SK-N-MC (cell line): ENCODE results near the gene RAB11FIP2.
"Not testable (repeated sequence)": the region's sequence is repeated elsewhere in the genome, so short reads cannot be mapped to it uniquely, and the experiment has no call there.

Experiments
- DNase-seq: peaks from one replicate; pipeline ENCODE4 v3.0.0-alpha.2; 2011; ENCODE audit warnings: low read depth, low spot score
- H3K27ac ChIP-seq: fragments of 200-600 bp; sonication (generic); 2 replicates; pipeline ENCODE4 v1.5.1; 2016; ENCODE audit warnings: mixed run types
- H3K36me3 ChIP-seq: fragments of 200-600 bp; sonication (generic); 2 replicates; pipeline ENCODE4 v1.6.1; 2017; ENCODE audit warnings: antibody characterized with exemption, low read length, mixed read lengths; ENCODE audit not compliant: insufficient read depth
- H3K4me3 ChIP-seq: fragments of 200-600 bp; sonication (generic); 2 replicates; pipeline ENCODE4 v1.5.1; 2016
- H3K9ac ChIP-seq: fragments of 200-600 bp; sonication (generic); 2 replicates; pipeline ENCODE4 v1.8.0; 2017; ENCODE audit warnings: mixed run types, mixed read lengths; ENCODE audit not compliant: insufficient read length
- H3K9me3 ChIP-seq: fragments of 200-600 bp; sonication (generic); 2 replicates; pipeline ENCODE4 v1.6.1; 2017; ENCODE audit warnings: low read depth, mild to moderate bottlenecking, antibody characterized with exemption, low read length, moderate library complexity, mixed read lengths
- EZH2 ChIP-seq: fragments of 200-600 bp; sonication (generic); IDR thresholded peaks from one replicate; pipeline ENCODE4 v1.6.1; 2017; ENCODE audit warnings: antibody characterized with exemption
- FOXP2 ChIP-seq: optimal IDR thresholded peaks from 2 replicates; pipeline ENCODE3; 2011; ENCODE audit warnings: mild to moderate bottlenecking, moderate library complexity; ENCODE audit not compliant: insufficient read depth; ENCODE audit errors: extremely low read length, control extremely low read depth
- POLR2AphosphoS5 ChIP-seq: IDR thresholded peaks from 2 replicates; pipeline ENCODE4 v1.6.1; 2012; ENCODE audit warnings: mild to moderate bottlenecking, low read depth, low read length, borderline replicate concordance

RAB11FIP2 gene, protein sequence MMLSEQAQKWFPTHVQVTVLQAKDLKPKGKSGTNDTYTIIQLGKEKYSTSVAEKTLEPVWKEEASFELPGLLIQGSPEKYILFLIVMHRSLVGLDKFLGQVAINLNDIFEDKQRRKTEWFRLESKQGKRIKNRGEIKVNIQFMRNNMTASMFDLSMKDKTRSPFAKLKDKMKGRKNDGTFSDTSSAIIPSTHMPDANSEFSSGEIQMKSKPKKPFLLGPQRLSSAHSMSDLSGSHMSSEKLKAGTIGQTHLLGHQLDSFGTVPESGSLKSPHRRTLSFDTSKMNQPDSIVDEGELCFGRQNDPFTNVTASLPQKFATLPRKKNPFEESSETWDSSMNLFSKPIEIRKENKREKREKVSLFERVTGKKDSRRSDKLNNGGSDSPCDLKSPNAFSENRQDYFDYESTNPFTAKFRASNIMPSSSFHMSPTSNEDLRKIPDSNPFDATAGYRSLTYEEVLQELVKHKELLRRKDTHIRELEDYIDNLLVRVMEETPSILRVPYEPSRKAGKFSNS

GRCh38 chr10:118046395-118047156, at the start of gene RAB11FIP2:
TSS of gene RAB11FIP2 (minus strand) at chr10:118046941. CDS start at chr10:118046163, 778 bp downstream.
- Histone ChIP-seq H3K9ac (peak within 1 kb of the TSS; percentile 70), H3K27ac (no peak within 1 kb of the TSS), H3K4me3 (peak within 1 kb of the TSS; percentile 81), H3K36me3 (no peaks in the 10 kb centered on the region), H3K9me3 (no peaks in the 10 kb centered on the region)
- no peak for DNase-seq
- TF ChIP-seq POLR2AphosphoS5 (peak; percentile 45; the same call in 1 of the 2 replicates), FOXP2 (no peak)

GRCh38 chr10:118096022-118096421, 49.3 kb upstream of the RAB11FIP2 start:
- Histone ChIP-seq H3K36me3 (no peaks in the 10 kb centered on the region), H3K9me3 (no peaks in the 10 kb centered on the region), H3K27ac (no peak overlapping the region), H3K4me3 (no peak overlapping the region), H3K9ac (no peak overlapping the region)
- TF ChIP-seq POLR2AphosphoS5, result no peak
- TF ChIP-seq FOXP2, result no peak
- no peak for TF ChIP-seq EZH2
- DNase-seq, result no peak

- TF ChIP-seq FOXP2, result no peak
- no peak for TF ChIP-seq EZH2
- TF ChIP-seq POLR2AphosphoS5, result no peak
Measured at GRCh38 chr10:118092209-118092608, 45.5 kb upstream of the RAB11FIP2 start.

GRCh38 chr10:118080817-118081216, 34.1 kb upstream of the RAB11FIP2 start:
- no peak for DNase-seq
- no peak overlapping the region for H3K4me3 ChIP-seq
- no peaks in the 10 kb centered on the region for H3K9me3 ChIP-seq
- no peaks in the 10 kb centered on the region for H3K36me3 ChIP-seq
- no peak overlapping the region for H3K9ac ChIP-seq
- no peak for TF ChIP-seq EZH2
- TF ChIP-seq POLR2AphosphoS5, result no peak
- no peak for TF ChIP-seq FOXP2
- H3K27ac ChIP-seq, result no peak overlapping the region

More at GRCh38 chr10:118092209-118092608, 45.5 kb upstream of the RAB11FIP2 start:
- Histone ChIP-seq H3K27ac (no peak overlapping the region), H3K4me3 (no peak overlapping the region), H3K9ac (no peak overlapping the region), H3K9me3 (no peaks in the 10 kb centered on the region), H3K36me3 (no peaks in the 10 kb centered on the region)
- no peak for DNase-seq

- Histone ChIP-seq H3K27ac (no peak overlapping the region), H3K4me3 (no peak overlapping the region), H3K9me3 (no peaks in the 10 kb centered on the region), H3K36me3 (no peaks in the 10 kb centered on the region), H3K9ac (no peak overlapping the region)
- TF ChIP-seq FOXP2 (no peak), EZH2 (no peak), POLR2AphosphoS5 (no peak)
- DNase-seq, result no peak
Measured at GRCh38 chr10:118076705-118077104, 30.0 kb upstream of the RAB11FIP2 start.

- TF ChIP-seq EZH2 (no peak), POLR2AphosphoS5 (no peak), FOXP2 (no peak)
- Histone ChIP-seq H3K36me3 (no peaks in the 10 kb centered on the region), H3K9ac (no peak overlapping the region), H3K27ac (no peak overlapping the region), H3K9me3 (no peaks in the 10 kb centered on the region), H3K4me3 (no peak overlapping the region)
- no peak for DNase-seq
Measured at GRCh38 chr10:118072840-118073239, 26.1 kb upstream of the RAB11FIP2 start.

DNA sequence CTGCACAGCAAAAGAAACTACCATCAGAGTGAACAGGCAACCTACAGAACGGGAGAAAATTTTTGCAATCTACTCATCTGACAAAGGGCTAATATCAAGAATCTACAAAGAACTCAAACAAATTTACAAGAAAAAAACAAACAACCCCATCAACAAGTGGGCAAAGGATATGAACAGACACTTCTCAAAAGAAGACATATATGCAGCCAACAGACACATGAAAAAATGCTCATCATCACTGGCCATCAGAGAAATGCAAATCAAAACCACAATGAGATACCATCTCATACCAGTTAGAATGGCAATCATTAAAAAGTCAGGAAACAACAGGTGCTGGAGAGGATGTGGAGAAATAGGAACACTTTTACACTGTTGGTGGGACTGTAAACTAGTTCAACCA, 20.6 kb upstream of the RAB11FIP2 start:
- not testable (repeated sequence) for DNase-seq, H3K9me3 ChIP-seq, H3K9ac ChIP-seq, H3K27ac ChIP-seq, H3K4me3 ChIP-seq, H3K36me3 ChIP-seq

DNA sequence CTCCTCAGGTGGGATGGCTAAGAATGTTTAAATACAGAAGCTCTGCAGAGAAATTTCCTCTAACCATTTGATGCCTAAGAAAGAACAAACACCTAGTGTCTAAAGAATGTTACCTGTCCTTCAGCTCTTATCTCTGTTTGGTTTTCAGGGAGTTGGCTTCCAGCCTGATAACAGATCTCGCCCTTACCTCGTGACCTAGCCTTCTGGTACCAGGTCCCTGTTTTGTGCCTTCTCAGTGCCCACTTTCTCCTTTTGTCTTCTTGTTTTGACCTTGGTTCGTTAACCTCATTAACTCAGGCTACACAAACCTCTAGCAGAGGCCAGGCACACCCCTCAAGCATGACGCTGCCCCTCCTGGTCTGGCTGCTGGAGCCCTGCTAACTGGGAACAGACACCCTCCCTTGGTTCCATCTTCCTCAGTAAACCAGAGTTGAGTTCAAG, 16.1 kb upstream of the RAB11FIP2 start:
- no peak overlapping the region for H3K9ac ChIP-seq
- H3K9me3 ChIP-seq, result no peaks in the 10 kb centered on the region
- DNase-seq, result no peak
- TF ChIP-seq FOXP2, result no peak
- TF ChIP-seq EZH2, result no peak
- TF ChIP-seq POLR2AphosphoS5, result no peak
- no peaks in the 10 kb centered on the region for H3K36me3 ChIP-seq
- H3K4me3 ChIP-seq, result no peak overlapping the region
- H3K27ac ChIP-seq, result no peak overlapping the region
